HG02852 (cell line): ENCODE data around the gene KCNJ12.
"Not testable (repeated sequence)": the region's sequence is repeated elsewhere in the genome, so short reads cannot be mapped to it uniquely, and the experiment has no call there.

ENCODE experiments used
- ATAC-seq: cut with Tn5 transposase; IDR thresholded peaks from one replicate; pipeline ENCODE4 v1.9.1; 2021; ENCODE audit warnings: mild to moderate bottlenecking, moderate library complexity; ENCODE audit not compliant: unreplicated experiment

The KCNJ12 gene

GRCh38 chr17:21418446-21419298, 42.5 kb downstream of the KCNJ12 start:
- no peak for ATAC-seq

- no peak for ATAC-seq
These were observed 43.4 kb downstream of the KCNJ12 start for GRCh38 chr17:21419299-21420239.

- not testable (repeated sequence) for ATAC-seq
These were observed 44.4 kb downstream of the KCNJ12 start for GRCh38 chr17:21420503-21421090.

GRCh38 chr17:21421421-21422310, 45.5 kb downstream of the KCNJ12 start:
- ATAC-seq = not testable (repeated sequence)

- not testable (repeated sequence) for ATAC-seq
These were observed 46.4 kb downstream of the KCNJ12 start for GRCh38 chr17:21422311-21423189.

- not testable (repeated sequence) for ATAC-seq
These were observed 47.0 kb downstream of the KCNJ12 start for GRCh38 chr17:21423190-21423493.

- ATAC-seq = not testable (repeated sequence)
These were observed 48.5 kb downstream of the KCNJ12 start for GRCh38 chr17:21424697-21425096.

- ATAC-seq = no peak
These were observed 49.2 kb downstream of the KCNJ12 start for GRCh38 chr17:21425321-21425720.

- ATAC-seq = no peak
These were observed 49.6 kb downstream of the KCNJ12 start for GRCh38 chr17:21425736-21426135.

GRCh38 chr17:21426246-21426645, 50.1 kb downstream of the KCNJ12 start:
- ATAC-seq = not testable (repeated sequence)

- ATAC-seq = not testable (repeated sequence)
These were observed 50.7 kb downstream of the KCNJ12 start for GRCh38 chr17:21426876-21427275.

- ATAC-seq = not testable (repeated sequence)
These were observed 51.6 kb downstream of the KCNJ12 start for GRCh38 chr17:21427727-21428126.

- not testable (repeated sequence) for ATAC-seq
These were observed 52.7 kb downstream of the KCNJ12 start for GRCh38 chr17:21428752-21429424.

GRCh38 chr17:21429921-21430628, 53.9 kb downstream of the KCNJ12 start:
- not testable (repeated sequence) for ATAC-seq

GRCh38 chr17:21433971-21434370, 57.8 kb downstream of the KCNJ12 start:
- ATAC-seq = not testable (repeated sequence)

- not testable (repeated sequence) for ATAC-seq
These were observed 58.8 kb downstream of the KCNJ12 start for GRCh38 chr17:21434976-21435375.

GRCh38 chr17:21436481-21436880, 60.3 kb downstream of the KCNJ12 start:
- not testable (repeated sequence) for ATAC-seq
